HEK293 (cell line): ENCODE measurements around the gene CD28.
A peak's percentile ranks its signal among the peaks of the same experiment; 100 is the strongest.

Source experiments
- CTCF ChIA-PET: fragments of 350-600 bp; formaldehyde crosslinking; extraction: SDS; loops from one replicate; lab custom pipeline; 2021; ENCODE audit warnings: antibody characterized with exemption; lab: Yijun Ruan, JAX
- POLR2A ChIA-PET: fragments of 300-600 bp; formaldehyde crosslinking; extraction: SDS; loops from one replicate; lab custom pipeline; 2020; ENCODE audit warnings: antibody characterized with exemption, inconsistent platforms; lab: Yijun Ruan, JAX
- H3K27ac ChIP-seq: fragments of 200-500 bp; sonication (Bioruptor generic); 2 replicates; pipeline ENCODE4 v1.5.1; 2014; ENCODE audit warnings: low read depth, low read length, control low read depth, inconsistent platforms; ENCODE audit errors: extremely low read depth
- H3K36me3 ChIP-seq, 2 experiments: fragments of 200-500 bp in 1 of 2; sonication (Bioruptor generic) in 1 of 2; 1 replicate in 1 of 2; 2 replicates in 1 of 2; pipeline ENCODE4 v1.5.1; 2014 to 2017; ENCODE audit warnings: inconsistent platforms in 2 of 2, low read length in 2 of 2; ENCODE audit not compliant: control insufficient read depth in 2 of 2, insufficient read depth in 1 of 2
- H3K4me1 ChIP-seq: fragments of 200-500 bp; sonication (Bioruptor generic); 2 replicates; pipeline ENCODE4 v1.5.1; 2014; ENCODE audit warnings: mild to moderate bottlenecking, low read length, inconsistent platforms; ENCODE audit not compliant: control insufficient read depth, insufficient read depth
- H3K4me3 ChIP-seq: 2 replicates; pipeline ENCODE4 v1.5.1; 2011; ENCODE audit warnings: low read depth, mild to moderate bottlenecking, control low read depth, low read length, moderate library complexity
- H3K9me3 ChIP-seq: fragments of 200-500 bp; sonication (Bioruptor generic); 2 replicates; pipeline ENCODE4 v1.5.1; 2014; ENCODE audit warnings: low read depth, low read length, inconsistent platforms; ENCODE audit not compliant: control insufficient read depth, insufficient read depth
- GLI4 ChIP-seq: fragments of 450-650 bp; formaldehyde crosslinking; IDR thresholded peaks from 2 replicates; pipeline ENCODE4 v1.5.1; 2016; ENCODE audit warnings: missing biosample characterization, missing genetic modification characterization
- HOXC10 ChIP-seq: sonication (generic); formaldehyde crosslinking; IDR thresholded peaks from 2 replicates; pipeline ENCODE4 v1.8.1; 2023; ENCODE audit warnings: mild to moderate bottlenecking, missing genetic modification reagents
- IKZF3 ChIP-seq: fragments of 450-650 bp; IDR thresholded peaks from 2 replicates; pipeline ENCODE4 v1.5.0; 2018; ENCODE audit warnings: missing biosample characterization, mild to moderate bottlenecking, missing genetic modification characterization, moderate library complexity
- MYNN ChIP-seq: fragments of 450-650 bp; formaldehyde crosslinking; IDR thresholded peaks from 2 replicates; pipeline ENCODE4 v1.5.1; 2016; ENCODE audit warnings: missing biosample characterization, missing genetic modification characterization, borderline replicate concordance
- PATZ1 ChIP-seq: fragments of 450-650 bp; formaldehyde crosslinking; IDR thresholded peaks from 2 replicates; pipeline ENCODE4 v1.5.1; 2016; ENCODE audit warnings: missing biosample characterization, missing genetic modification characterization
- PBX3 ChIP-seq: sonication (generic); formaldehyde crosslinking; IDR thresholded peaks from 2 replicates; pipeline ENCODE4 v1.8.1; 2022; ENCODE audit warnings: mild to moderate bottlenecking, moderate library complexity, missing genetic modification reagents
- SCRT2 ChIP-seq: fragments of 450-650 bp; formaldehyde crosslinking; IDR thresholded peaks from 2 replicates; pipeline ENCODE4 v1.5.1; 2016; ENCODE audit warnings: missing biosample characterization, missing genetic modification characterization
- ZBTB48 ChIP-seq: fragments of 450-650 bp; formaldehyde crosslinking; IDR thresholded peaks from 2 replicates; pipeline ENCODE4 v1.5.1; 2016; ENCODE audit warnings: missing biosample characterization, missing genetic modification characterization
- ZNF23 ChIP-seq: fragments of 450-650 bp; formaldehyde crosslinking; IDR thresholded peaks from 2 replicates; pipeline ENCODE4 v1.5.1; 2016; ENCODE audit warnings: missing biosample characterization, missing genetic modification characterization, borderline replicate concordance
- ZNF585B ChIP-seq: fragments of 450-650 bp; formaldehyde crosslinking; IDR thresholded peaks from 2 replicates; pipeline ENCODE4 v1.5.1; 2016; ENCODE audit warnings: missing biosample characterization, missing genetic modification characterization
- ZNF623 ChIP-seq: fragments of 450-650 bp; formaldehyde crosslinking; IDR thresholded peaks from 2 replicates; pipeline ENCODE4 v1.5.1; 2016; ENCODE audit warnings: missing biosample characterization, missing genetic modification characterization
- ZNF626 ChIP-seq: fragments of 450-650 bp; sonication (Bioruptor Pico); formaldehyde crosslinking; IDR thresholded peaks from 2 replicates; pipeline ENCODE4 v1.5.1; 2018; ENCODE audit warnings: missing biosample characterization, missing genetic modification characterization, inconsistent platforms
- TF ChIP-seq, protein P1 (sequence below): fragments of 450-650 bp; formaldehyde crosslinking; IDR thresholded peaks from 2 replicates; pipeline ENCODE4 v1.5.1; 2016; ENCODE audit warnings: missing biosample characterization, missing genetic modification characterization
- TF ChIP-seq, protein P2 (sequence below): fragments of 450-650 bp; formaldehyde crosslinking; IDR thresholded peaks from 2 replicates; pipeline ENCODE4 v1.5.1; 2016; ENCODE audit warnings: missing biosample characterization, missing genetic modification characterization
- TF ChIP-seq, protein P3 (sequence below): fragments of 450-650 bp; formaldehyde crosslinking; IDR thresholded peaks from 2 replicates; pipeline ENCODE4; 2016; ENCODE audit warnings: missing biosample characterization, missing genetic modification characterization

CD28 gene

GRCh38 chr2:203685789-203686420 lies 20.5 kb upstream of the CD28 start:
- no peaks in the 10 kb centered on the region for H3K9me3 ChIP-seq
- ChIA-PET POLR2A (no interaction called here), CTCF (no interaction called here)
- no peaks in the 10 kb centered on the region for H3K36me3 ChIP-seq
- TF ChIP-seq ZNF623 (tag by site-specific recombination) (no peak), SCRT2 (tag by site-specific recombination) (peak; percentile 57), ZNF626 (tag by site-specific recombination) (no peak), GLI4 (tag by site-specific recombination) (no peak), ZNF23 (tag by site-specific recombination) (no peak)
- TF ChIP-seq, protein P1, sequence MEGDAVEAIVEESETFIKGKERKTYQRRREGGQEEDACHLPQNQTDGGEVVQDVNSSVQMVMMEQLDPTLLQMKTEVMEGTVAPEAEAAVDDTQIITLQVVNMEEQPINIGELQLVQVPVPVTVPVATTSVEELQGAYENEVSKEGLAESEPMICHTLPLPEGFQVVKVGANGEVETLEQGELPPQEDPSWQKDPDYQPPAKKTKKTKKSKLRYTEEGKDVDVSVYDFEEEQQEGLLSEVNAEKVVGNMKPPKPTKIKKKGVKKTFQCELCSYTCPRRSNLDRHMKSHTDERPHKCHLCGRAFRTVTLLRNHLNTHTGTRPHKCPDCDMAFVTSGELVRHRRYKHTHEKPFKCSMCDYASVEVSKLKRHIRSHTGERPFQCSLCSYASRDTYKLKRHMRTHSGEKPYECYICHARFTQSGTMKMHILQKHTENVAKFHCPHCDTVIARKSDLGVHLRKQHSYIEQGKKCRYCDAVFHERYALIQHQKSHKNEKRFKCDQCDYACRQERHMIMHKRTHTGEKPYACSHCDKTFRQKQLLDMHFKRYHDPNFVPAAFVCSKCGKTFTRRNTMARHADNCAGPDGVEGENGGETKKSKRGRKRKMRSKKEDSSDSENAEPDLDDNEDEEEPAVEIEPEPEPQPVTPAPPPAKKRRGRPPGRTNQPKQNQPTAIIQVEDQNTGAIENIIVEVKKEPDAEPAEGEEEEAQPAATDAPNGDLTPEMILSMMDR (tag by site-specific recombination): no peak
- TF ChIP-seq, all 188 proteins: peak for 1
- Histone ChIP-seq H3K4me1 (no peaks in the 10 kb centered on the region), H3K4me3 (no peak overlapping the region), H3K27ac (no peak overlapping the region)

DNA sequence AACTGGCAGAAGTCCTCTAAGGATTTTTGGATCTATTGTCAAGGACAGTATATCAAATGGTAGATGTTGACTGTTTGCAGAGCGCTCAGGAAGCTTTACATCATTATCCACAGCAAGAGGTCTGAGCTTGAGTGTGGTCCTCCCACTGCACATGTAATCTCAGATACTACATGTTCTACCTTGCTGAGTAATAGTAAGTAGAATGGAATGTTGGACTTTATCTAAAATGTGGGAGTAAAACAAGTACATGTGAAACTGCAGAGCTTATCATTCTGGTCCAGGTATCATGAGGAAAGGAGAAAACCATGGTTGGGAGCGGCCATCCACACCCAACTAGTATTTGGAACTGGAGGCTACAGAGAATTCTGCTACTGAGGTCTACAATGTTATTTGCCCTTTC lies 19.3 kb upstream of the CD28 start:
- CTCF ChIA-PET: no interaction called here
- Histone ChIP-seq H3K9me3 (no peaks in the 10 kb centered on the region), H3K36me3 (no peaks in the 10 kb centered on the region), H3K4me1 (no peaks in the 10 kb centered on the region), H3K27ac (no peak overlapping the region), H3K4me3 (no peak overlapping the region)
- POLR2A ChIA-PET: no interaction called here
- TF ChIP-seq HOXC10: no peak
- no peak for TF ChIP-seq ZBTB48 (tag by site-specific recombination)
- TF ChIP-seq, protein P1 (tag by site-specific recombination): no peak
- TF ChIP-seq, protein P2, sequence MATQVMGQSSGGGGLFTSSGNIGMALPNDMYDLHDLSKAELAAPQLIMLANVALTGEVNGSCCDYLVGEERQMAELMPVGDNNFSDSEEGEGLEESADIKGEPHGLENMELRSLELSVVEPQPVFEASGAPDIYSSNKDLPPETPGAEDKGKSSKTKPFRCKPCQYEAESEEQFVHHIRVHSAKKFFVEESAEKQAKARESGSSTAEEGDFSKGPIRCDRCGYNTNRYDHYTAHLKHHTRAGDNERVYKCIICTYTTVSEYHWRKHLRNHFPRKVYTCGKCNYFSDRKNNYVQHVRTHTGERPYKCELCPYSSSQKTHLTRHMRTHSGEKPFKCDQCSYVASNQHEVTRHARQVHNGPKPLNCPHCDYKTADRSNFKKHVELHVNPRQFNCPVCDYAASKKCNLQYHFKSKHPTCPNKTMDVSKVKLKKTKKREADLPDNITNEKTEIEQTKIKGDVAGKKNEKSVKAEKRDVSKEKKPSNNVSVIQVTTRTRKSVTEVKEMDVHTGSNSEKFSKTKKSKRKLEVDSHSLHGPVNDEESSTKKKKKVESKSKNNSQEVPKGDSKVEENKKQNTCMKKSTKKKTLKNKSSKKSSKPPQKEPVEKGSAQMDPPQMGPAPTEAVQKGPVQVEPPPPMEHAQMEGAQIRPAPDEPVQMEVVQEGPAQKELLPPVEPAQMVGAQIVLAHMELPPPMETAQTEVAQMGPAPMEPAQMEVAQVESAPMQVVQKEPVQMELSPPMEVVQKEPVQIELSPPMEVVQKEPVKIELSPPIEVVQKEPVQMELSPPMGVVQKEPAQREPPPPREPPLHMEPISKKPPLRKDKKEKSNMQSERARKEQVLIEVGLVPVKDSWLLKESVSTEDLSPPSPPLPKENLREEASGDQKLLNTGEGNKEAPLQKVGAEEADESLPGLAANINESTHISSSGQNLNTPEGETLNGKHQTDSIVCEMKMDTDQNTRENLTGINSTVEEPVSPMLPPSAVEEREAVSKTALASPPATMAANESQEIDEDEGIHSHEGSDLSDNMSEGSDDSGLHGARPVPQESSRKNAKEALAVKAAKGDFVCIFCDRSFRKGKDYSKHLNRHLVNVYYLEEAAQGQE (tag by site-specific recombination): no peak
- TF ChIP-seq PATZ1: no peak
- TF ChIP-seq, protein P3, sequence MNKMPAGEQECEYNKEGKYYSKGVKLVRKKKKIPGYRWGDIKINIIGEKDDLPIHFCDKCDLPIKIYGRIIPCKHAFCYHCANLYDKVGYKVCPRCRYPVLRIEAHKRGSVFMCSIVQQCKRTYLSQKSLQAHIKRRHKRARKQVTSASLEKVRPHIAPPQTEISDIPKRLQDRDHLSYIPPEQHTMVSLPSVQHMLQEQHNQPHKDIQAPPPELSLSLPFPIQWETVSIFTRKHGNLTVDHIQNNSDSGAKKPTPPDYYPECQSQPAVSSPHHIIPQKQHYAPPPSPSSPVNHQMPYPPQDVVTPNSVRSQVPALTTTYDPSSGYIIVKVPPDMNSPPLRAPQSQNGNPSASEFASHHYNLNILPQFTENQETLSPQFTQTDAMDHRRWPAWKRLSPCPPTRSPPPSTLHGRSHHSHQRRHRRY (tag by site-specific recombination): no peak
- no peak for TF ChIP-seq PBX3 (CRISPR knock-in tag)
- TF ChIP-seq ZNF585B (tag by site-specific recombination): no peak
- no peak for TF ChIP-seq IKZF3
- TF ChIP-seq MYNN (tag by site-specific recombination): no peak
